Measurements from ENCODE around the gene KRTAP23-1. TPM values are rescaled to one million over a fixed set of nuclear protein-coding genes. Genes with fewer than 3 reads are reported as not detected.

The KRTAP23-1 gene
- total RNA-seq, 2 donors from 2014 or later: not detected

DNA sequence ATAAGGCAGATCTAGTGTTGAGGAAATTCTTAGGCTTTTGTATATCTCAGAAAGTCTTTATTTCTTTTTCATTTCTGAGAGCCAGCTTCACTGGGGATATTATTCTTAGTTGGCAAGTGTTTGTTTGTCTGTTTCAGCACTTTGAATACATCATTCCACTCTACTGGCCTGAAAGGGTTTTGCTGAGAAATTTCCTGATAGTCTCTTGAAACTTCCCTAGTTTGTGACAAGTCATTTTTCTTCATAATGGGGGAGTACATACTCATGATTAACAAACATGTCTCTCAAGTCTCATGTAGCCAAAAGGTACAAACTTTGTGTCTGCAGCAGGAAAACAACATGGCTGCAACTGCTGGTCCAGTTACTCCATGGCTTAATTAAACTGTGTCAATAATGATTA lies 22.0 kb downstream of the KRTAP23-1 start:
- intact Hi-C loops (cut with DNase I): no loop called here
- DNase-seq (ENCODE audit: low spot score): no peak

DNA sequence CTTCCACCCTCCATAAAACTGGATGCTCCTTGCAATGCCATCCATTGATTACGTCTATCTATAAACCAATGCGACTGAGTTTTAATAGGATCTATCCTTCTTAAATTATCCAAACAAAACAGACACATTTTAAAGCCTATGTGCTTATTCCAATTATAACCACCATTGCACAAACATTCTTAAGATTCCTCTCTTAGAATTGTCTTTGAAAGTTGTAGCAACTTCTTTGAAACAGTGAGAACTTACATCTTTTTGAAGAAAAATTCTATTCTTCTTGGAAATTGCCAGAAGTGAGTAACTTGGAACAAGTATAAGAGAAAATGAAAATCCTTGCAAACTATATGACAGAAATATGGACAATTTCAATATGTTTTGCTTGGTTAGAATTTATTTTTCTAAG lies 28.2 kb downstream of the KRTAP23-1 start, which contains the start of gene KRTAP26-1:
KRTAP26-1 (minus strand) TSS at position 101 of the 400 bp plus-strand sequence. CDS start 280 bp downstream, outside the sequence.
- intact Hi-C loops (cut with DNase I): no loop called here
- DNase-seq (ENCODE audit: low spot score): no peak

DNA sequence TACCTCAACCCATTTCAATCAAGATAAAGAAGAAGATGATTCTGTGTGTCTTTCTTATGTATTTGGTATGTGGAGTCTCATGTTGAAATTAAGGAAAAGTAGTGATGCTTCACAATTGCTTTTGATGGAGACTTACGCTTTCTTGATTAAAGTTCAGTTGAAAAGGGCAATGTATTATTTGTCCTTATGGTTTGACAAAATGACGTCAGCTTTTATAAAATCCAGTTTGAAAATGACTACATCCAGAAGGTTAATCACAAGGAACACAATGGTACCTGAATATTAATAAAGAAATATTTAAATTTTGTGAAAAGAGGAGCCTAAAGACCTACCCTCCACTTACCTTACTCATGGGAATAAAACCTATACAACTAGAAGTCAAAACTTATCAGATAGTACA lies 32.7 kb downstream of the KRTAP23-1 start:
- no peak for DNase-seq (ENCODE audit: low spot score)
- intact Hi-C loops (cut with DNase I): no loop called here

DNA sequence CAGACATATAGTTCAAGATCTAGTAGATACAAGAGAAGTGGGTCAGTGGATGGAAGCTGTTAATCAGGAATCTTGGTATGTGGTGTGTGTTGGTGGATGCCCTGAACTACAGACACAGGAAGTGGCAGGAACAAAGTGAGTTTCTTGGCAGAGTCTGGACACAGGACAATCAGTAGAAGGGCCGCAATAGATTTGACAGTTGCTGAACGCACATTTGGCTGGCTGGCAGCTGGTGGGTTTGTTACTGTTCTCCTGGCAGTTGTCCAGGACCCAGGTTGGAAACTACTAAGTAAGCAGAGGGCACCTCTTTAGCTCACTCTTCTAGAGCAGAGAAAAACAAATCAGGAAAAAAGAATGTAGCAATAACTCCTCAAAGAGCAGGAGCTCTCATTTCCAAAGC lies 41.5 kb downstream of the KRTAP23-1 start:
- intact Hi-C loops (cut with DNase I): no loop called here

DNA sequence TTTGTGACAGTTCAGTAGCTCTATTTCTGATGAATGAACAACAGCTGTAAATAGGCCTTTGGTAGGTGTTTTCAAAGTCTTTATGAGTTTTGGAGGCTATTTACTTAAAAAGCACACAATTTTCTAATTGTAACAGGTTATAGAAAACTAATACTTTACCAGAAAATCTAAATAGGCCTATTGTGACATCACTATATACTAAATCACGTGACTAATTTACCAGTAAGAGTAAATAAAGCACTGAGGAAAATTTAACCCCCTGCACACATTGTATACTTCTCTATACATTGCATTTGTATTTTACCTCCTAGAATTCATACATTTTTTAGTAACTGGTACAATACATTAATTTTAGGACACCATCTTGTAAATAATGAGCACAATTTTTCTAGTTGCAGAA lies 43.3 kb downstream of the KRTAP23-1 start:
- intact Hi-C loops (cut with DNase I): no loop called here
- no peak for DNase-seq (ENCODE audit: low spot score)

More for the DNA sequence above, 41.5 kb downstream of the KRTAP23-1 start:
- no peak for DNase-seq (ENCODE audit: low spot score)

Small RNA genes within 50 kb of the gene (microRNA-seq; reads per million reads assigned to microRNA genes)
- gene MIR4327 (ENCODE audit: borderline microRNAs expressed in 2 of 2): 0 reads per million in 2 donors

Other genes starting within 250 kb of the KRTAP23-1 start
- gene CLDN17, start 181.8 kb downstream of the KRTAP23-1 start, total RNA-seq: not detected
- gene CLDN8, start 132.5 kb downstream of the KRTAP23-1 start, total RNA-seq: not detected
- gene KRTAP24-1, start 65.7 kb downstream of the KRTAP23-1 start, total RNA-seq: not detected
- gene KRTAP25-1, start 59.1 kb downstream of the KRTAP23-1 start, total RNA-seq: not detected
- gene KRTAP26-1, start 28.3 kb downstream of the KRTAP23-1 start, total RNA-seq: not detected
- not detected for gene KRTAP27-1, start 10.9 kb downstream of the KRTAP23-1 start, total RNA-seq
- not detected for gene KRTAP13-2, start 23.7 kb upstream of the KRTAP23-1 start, total RNA-seq
- not detected for gene KRTAP13-1, start 47.4 kb upstream of the KRTAP23-1 start, total RNA-seq
- not detected for gene KRTAP13-3, start 77.3 kb upstream of the KRTAP23-1 start, total RNA-seq
- not detected for gene KRTAP13-4, start 81.6 kb upstream of the KRTAP23-1 start, total RNA-seq
- gene KRTAP15-1, start 91.7 kb upstream of the KRTAP23-1 start, total RNA-seq: not detected
- gene KRTAP19-1, start 131.8 kb upstream of the KRTAP23-1 start, total RNA-seq: not detected
- not detected for gene KRTAP19-2, start 138.8 kb upstream of the KRTAP23-1 start, total RNA-seq
- not detected for gene KRTAP19-3, start 143.4 kb upstream of the KRTAP23-1 start, total RNA-seq
- not detected for gene KRTAP19-4, start 148.6 kb upstream of the KRTAP23-1 start, total RNA-seq
- gene KRTAP19-5, start 153.5 kb upstream of the KRTAP23-1 start, total RNA-seq: not detected
- not detected for gene KRTAP19-6, start 193.3 kb upstream of the KRTAP23-1 start, total RNA-seq
- gene KRTAP19-7, start 212.7 kb upstream of the KRTAP23-1 start, total RNA-seq: not detected
- gene KRTAP22-2, start 241.8 kb upstream of the KRTAP23-1 start, total RNA-seq: not detected
- not detected for gene KRTAP6-3, start 243.8 kb upstream of the KRTAP23-1 start, total RNA-seq

Measured in posterior vena cava (tissue), 2 donors.